Panc1 (cell line): ENCODE measurements around the gene BCAS3. TPM values are rescaled to one million over a fixed set of nuclear protein-coding genes. Genes with fewer than 3 reads are reported as not detected.

ENCODE experiments used
- ATAC-seq: fragments of 200-7000 bp; cut with Tn5 transposase; 2 replicates; pipeline ENCODE4 v1.9.1; 2020; ENCODE audit warnings: mild to moderate bottlenecking, moderate library complexity
- BruUV-seq: library from RNA; stranded (reverse); fragments of 400-500 nt; replicated peaks from 2 replicates; lab custom pipeline; 2021; lab: Mats Ljungman, UMichigan
- CTCF ChIA-PET: fragments of 300-600 bp; sonication (Branson Sonifier 250); formaldehyde crosslinking; loops from one replicate; lab custom pipeline; 2022; ENCODE audit warnings: antibody characterized with exemption; lab: Charles Lee
- POLR2A ChIA-PET: fragments of 300-600 bp; sonication (Branson Sonifier 250); formaldehyde crosslinking; loops from one replicate; lab custom pipeline; 2022; ENCODE audit warnings: antibody characterized with exemption; lab: Charles Lee
- DNase-seq: peaks from one replicate; pipeline ENCODE4 v3.0.0-alpha.2; 2010; ENCODE audit warnings: low read depth, low spot score
- H3K27ac ChIP-seq: 2 replicates; pipeline ENCODE4 v1.5.1; 2011; ENCODE audit warnings: mild to moderate bottlenecking, low read length, inconsistent platforms
- H3K27me3 ChIP-seq: fragments of 200-500 bp; sonication (Bioruptor generic); 2 replicates; pipeline ENCODE4 v1.6.0; 2014; ENCODE audit warnings: low read length, inconsistent platforms; ENCODE audit not compliant: control insufficient read depth, insufficient read depth
- H3K36me3 ChIP-seq: fragments of 200-500 bp; sonication (Bioruptor generic); 2 replicates; pipeline ENCODE4 v1.5.1; 2014; ENCODE audit warnings: inconsistent platforms, mild to moderate bottlenecking, low read length, moderate library complexity; ENCODE audit not compliant: control insufficient read depth, insufficient read depth
- H3K4me1 ChIP-seq: 2 replicates; pipeline ENCODE4 v1.5.1; 2011; ENCODE audit warnings: inconsistent platforms, mild to moderate bottlenecking, low read length, moderate library complexity; ENCODE audit not compliant: control insufficient read depth, insufficient read depth
- H3K4me3 ChIP-seq, 2 experiments: 2 replicates each; pipeline ENCODE4 v1.5.1; 2011 to 2012; ENCODE audit warnings: low read depth in 2 of 2, low read length in 2 of 2, mild to moderate bottlenecking in 2 of 2, inconsistent platforms in 1 of 2, moderate library complexity in 1 of 2
- H3K9me3 ChIP-seq: fragments of 200-500 bp; sonication (Bioruptor generic); 2 replicates; pipeline ENCODE4 v1.5.1; 2014; ENCODE audit warnings: low read depth, mild to moderate bottlenecking, inconsistent platforms, low read length, moderate library complexity; ENCODE audit not compliant: control insufficient read depth, insufficient read depth
- CTCF ChIP-seq: fragments of 450-650 bp; IDR thresholded peaks from 2 replicates; pipeline ENCODE4 v1.5.1; 2017; ENCODE audit warnings: mild to moderate bottlenecking
- POLR2AphosphoS5 ChIP-seq: IDR thresholded peaks from 2 replicates; pipeline ENCODE4 v1.6.1; 2012; ENCODE audit warnings: mild to moderate bottlenecking, low read depth, low read length, moderate library complexity
- REST ChIP-seq, 2 experiments: IDR thresholded peaks; 2 replicates each; pipeline ENCODE4 v1.6.1; 2011 to 2012; ENCODE audit warnings: low read depth in 2 of 2, control low read depth in 1 of 2, low read length in 1 of 2, mild to moderate bottlenecking in 1 of 2, moderate library complexity in 1 of 2; ENCODE audit not compliant: insufficient read depth in 1 of 2
- SIN3A ChIP-seq: IDR thresholded peaks from 2 replicates; pipeline ENCODE4 v1.6.1; 2012; ENCODE audit warnings: low read depth, mild to moderate bottlenecking, low read length, moderate library complexity, borderline replicate concordance; ENCODE audit not compliant: insufficient read depth
- TCF7L2 ChIP-seq: IDR thresholded peaks from 2 replicates; pipeline ENCODE4 v1.6.1; 2011; ENCODE audit warnings: mild to moderate bottlenecking, low read depth, low read length, inconsistent platforms
- in situ Hi-C: cut with HindIII; loops from 2 replicates; pipeline ENCODE4 v1.10.0; 2016; ENCODE audit warnings: low sequenced_read_pairs, low pct_unique_long_range_greater_than_20kb
- intact Hi-C: fragments of 100-400 bp; cut with micrococcal nuclease; formaldehyde crosslinking; loops from one replicate; pipeline ENCODE4 v1.10.0; 2022; ENCODE audit not compliant: unreplicated experiment
- total RNA-seq: library from RNA; stranded (reverse); gene quantifications from one replicate; pipeline ENCODE4 v1.2.1, GENCODE V29; 2021; ENCODE audit not compliant: unreplicated experiment

BCAS3 gene
- total RNA-seq, 1 experiment from 2014 or later, result 9.3 TPM

GRCh38 chr17:61337290-61337689 lies 659.6 kb downstream of the BCAS3 start:
- H3K4me3 ChIP-seq, result no peak overlapping the region
- intact Hi-C loops (no loop called here), in situ Hi-C loops (no loop called here)
- ChIA-PET CTCF (interaction anchor here (0.6 kb wide), 1 partner anchor 296 kb away, joined by 4 read pairs; no protein-coding TSS in a partner anchor), POLR2A (no interaction called here)
- TF ChIP-seq SIN3A (no peak), REST (IDR thresholded peaks at IDR 0.05; ENCODE audit: insufficient read depth in 1 of 2, low read depth in 2 of 2, low read length in 1 of 2) (no peak), CTCF (no peak), TCF7L2 (no peak), POLR2AphosphoS5 (no peak)
- peaks cover 32% of the 10 kb centered on the region for H3K4me1 ChIP-seq
- no peak for ATAC-seq
- H3K27me3 ChIP-seq, result no peaks in the 10 kb centered on the region
- BruUV-seq, result no TSS peak
- peak overlapping the region; percentile 86 for H3K27ac ChIP-seq
- H3K9me3 ChIP-seq, result no peaks in the 10 kb centered on the region
- no peaks in the 10 kb centered on the region for H3K36me3 ChIP-seq
- DNase-seq, result no peak

- POLR2A ChIA-PET, result no interaction called here
- H3K27me3 ChIP-seq, result no peaks in the 10 kb centered on the region
- intact Hi-C loops (no loop called here), in situ Hi-C loops (no loop called here)
- CTCF ChIA-PET, result no interaction called here
- peaks cover 32% of the 10 kb centered on the region for H3K4me1 ChIP-seq
- no peaks in the 10 kb centered on the region for H3K36me3 ChIP-seq
- no TSS peak for BruUV-seq
- peak overlapping the region; percentile 86 for H3K27ac ChIP-seq
- ATAC-seq, result peak; percentile 85
- peak; percentile 64 for DNase-seq
- TF ChIP-seq SIN3A (no peak), REST (IDR thresholded peaks at IDR 0.05; ENCODE audit: insufficient read depth in 1 of 2, low read depth in 2 of 2, low read length in 1 of 2) (no peak), CTCF (no peak), POLR2AphosphoS5 (peak; percentile 54; the same call in 1 of the 2 replicates), TCF7L2 (peak; percentile 81)
- no peaks in the 10 kb centered on the region for H3K9me3 ChIP-seq
- no peak overlapping the region for H3K4me3 ChIP-seq
Observed at GRCh38 chr17:61338000-61338798, 660.5 kb downstream of the BCAS3 start.
